ENCODE measurements around the gene IER3.

Gene IER3

GRCh38 chr6:30741063-30741779 lies 3.1 kb downstream of the IER3 start:
- H4K20me1 ChIP-seq (ENCODE audit: insufficient read depth, low read length): no peaks in the 10 kb centered on the region
- peak overlapping the region; percentile 66; the same call in 1 of the 2 replicates for H3K9ac ChIP-seq (ENCODE audit: low read length)
- TF ChIP-seq CTCF (IDR thresholded peaks at IDR 0.05; ENCODE audit: low read length) (no peak), EZH2phosphoT487 (IDR thresholded peaks at IDR 0.05; ENCODE audit: low read length) (no peak), EZH2 (optimal IDR thresholded peaks at IDR 0.05; ENCODE audit: low read depth, low read length) (no peak)
- H3K27ac ChIP-seq (ENCODE audit: low read length): no peak overlapping the region
- no peaks in the 10 kb centered on the region for H3K9me2 ChIP-seq (replicated peaks; ENCODE audit: insufficient read depth, low read length)
- peak overlapping the region; percentile 89 for H3K4me3 ChIP-seq (ENCODE audit: low read length)
- no peaks in the 10 kb centered on the region for H3K9me3 ChIP-seq (replicated peaks; ENCODE audit: insufficient read depth, low read length)
- H3K79me2 ChIP-seq (ENCODE audit: low read length): peaks cover 19% of the 10 kb centered on the region
- no peak overlapping the region for H2AFZ ChIP-seq (ENCODE audit: low read length)
- peaks cover 23% of the 10 kb centered on the region for H3F3A ChIP-seq (ENCODE audit: insufficient read depth, low read length)
- 0 out of 2 replicates have a peak, but pooled peaks cover 3% of the 10 kb centered on the region for H3K36me3 ChIP-seq (replicated peaks; ENCODE audit: insufficient read depth, low read length)
- no peak for DNase-seq
- no peaks in the 10 kb centered on the region for H3K27me3 ChIP-seq (replicated peaks; ENCODE audit: insufficient read depth, low read length)
- peak overlapping the region; percentile 90 for H3K4me2 ChIP-seq (ENCODE audit: low read depth, low read length)
- peaks cover 32% of the 10 kb centered on the region for H3K4me1 ChIP-seq (ENCODE audit: low read length)

- Histone ChIP-seq H3K27me3 (replicated peaks; ENCODE audit: insufficient read depth, low read length) (no peaks in the 10 kb centered on the region), H2AFZ (ENCODE audit: low read length) (no peak overlapping the region), H3K4me2 (ENCODE audit: low read depth, low read length) (no peak overlapping the region), H3F3A (ENCODE audit: insufficient read depth, low read length) (peaks cover 30% of the 10 kb centered on the region), H3K9me3 (replicated peaks; ENCODE audit: insufficient read depth, low read length) (no peaks in the 10 kb centered on the region), H4K20me1 (ENCODE audit: insufficient read depth, low read length) (no peaks in the 10 kb centered on the region), H3K9ac (ENCODE audit: low read length) (no peak overlapping the region), H3K27ac (ENCODE audit: low read length) (no peak overlapping the region), H3K36me3 (replicated peaks; ENCODE audit: insufficient read depth, low read length) (0 out of 2 replicates have a peak, but pooled peaks cover 3% of the 10 kb centered on the region), H3K4me3 (ENCODE audit: low read length) (no peak overlapping the region), H3K4me1 (ENCODE audit: low read length) (peaks cover 37% of the 10 kb centered on the region), H3K9me2 (replicated peaks; ENCODE audit: insufficient read depth, low read length) (no peaks in the 10 kb centered on the region), H3K79me2 (ENCODE audit: low read length) (peaks cover 19% of the 10 kb centered on the region)
- no peak for DNase-seq
- TF ChIP-seq EZH2phosphoT487 (IDR thresholded peaks at IDR 0.05; ENCODE audit: low read length) (no peak), CTCF (IDR thresholded peaks at IDR 0.05; ENCODE audit: low read length) (no peak), EZH2 (optimal IDR thresholded peaks at IDR 0.05; ENCODE audit: low read depth, low read length) (no peak)
Observed at GRCh38 chr6:30740540-30740870, 3.8 kb downstream of the IER3 start.

GRCh38 chr6:30738532-30738931 lies 5.8 kb downstream of the IER3 start:
- Histone ChIP-seq H3K27me3 (replicated peaks; ENCODE audit: insufficient read depth, low read length) (no peaks in the 10 kb centered on the region), H4K20me1 (ENCODE audit: insufficient read depth, low read length) (no peaks in the 10 kb centered on the region), H3K36me3 (replicated peaks; ENCODE audit: insufficient read depth, low read length) (0 out of 2 replicates have a peak, but pooled peaks cover 3% of the 10 kb centered on the region), H3K4me1 (ENCODE audit: low read length) (peaks cover 37% of the 10 kb centered on the region), H3K27ac (ENCODE audit: low read length) (no peak overlapping the region), H3F3A (ENCODE audit: insufficient read depth, low read length) (peaks cover 24% of the 10 kb centered on the region), H3K4me2 (ENCODE audit: low read depth, low read length) (no peak overlapping the region), H3K9me3 (replicated peaks; ENCODE audit: insufficient read depth, low read length) (no peaks in the 10 kb centered on the region), H3K9me2 (replicated peaks; ENCODE audit: insufficient read depth, low read length) (no peaks in the 10 kb centered on the region), H2AFZ (ENCODE audit: low read length) (no peak overlapping the region), H3K79me2 (ENCODE audit: low read length) (peaks cover 19% of the 10 kb centered on the region), H3K9ac (ENCODE audit: low read length) (no peak overlapping the region), H3K4me3 (ENCODE audit: low read length) (no peak overlapping the region)
- no peak for DNase-seq
- TF ChIP-seq CTCF (IDR thresholded peaks at IDR 0.05; ENCODE audit: low read length) (no peak), EZH2phosphoT487 (IDR thresholded peaks at IDR 0.05; ENCODE audit: low read length) (no peak), EZH2 (optimal IDR thresholded peaks at IDR 0.05; ENCODE audit: low read depth, low read length) (no peak)
